Endothelial cell (in vitro differentiated cells): ENCODE measurements around the gene SLC1A5. TPM values are rescaled to one million over a fixed set of nuclear protein-coding genes. Genes with fewer than 3 reads are reported as not detected.

Experiments
- DNase-seq: peaks from one replicate; pipeline ENCODE4 v3.0.0; 2021; ENCODE audit warnings: low spot score
- H3K27ac Mint-ChIP-seq: one replicate; pipeline ENCODE4 v1.8.0; 2021; ENCODE audit warnings: mixed read lengths, inconsistent platforms; ENCODE audit not compliant: unreplicated experiment
- H3K27me3 Mint-ChIP-seq: one replicate; pipeline ENCODE4 v1.8.0; 2021; ENCODE audit warnings: mild to moderate bottlenecking, moderate library complexity, mixed read lengths, inconsistent platforms; ENCODE audit not compliant: unreplicated experiment
- H3K36me3 Mint-ChIP-seq: one replicate; pipeline ENCODE4 v1.8.0; 2021; ENCODE audit warnings: mild to moderate bottlenecking, low read depth, mixed read lengths, inconsistent platforms; ENCODE audit not compliant: unreplicated experiment
- H3K4me1 Mint-ChIP-seq: one replicate; pipeline ENCODE4 v1.8.0; 2021; ENCODE audit warnings: mild to moderate bottlenecking, mixed read lengths, inconsistent platforms; ENCODE audit not compliant: unreplicated experiment
- H3K4me3 Mint-ChIP-seq: one replicate; pipeline ENCODE4 v1.8.0; 2021; ENCODE audit warnings: mild to moderate bottlenecking, mixed read lengths, inconsistent platforms; ENCODE audit not compliant: unreplicated experiment
- H3K9me3 Mint-ChIP-seq: one replicate; pipeline ENCODE4 v1.8.0; 2021; ENCODE audit warnings: mixed read lengths, inconsistent platforms; ENCODE audit not compliant: unreplicated experiment
- CTCF ChIP-seq: fragments of 200-600 bp; sonication (generic); IDR thresholded peaks from one replicate; pipeline ENCODE4 v1.5.0; 2021; ENCODE audit warnings: antibody characterized with exemption; ENCODE audit not compliant: unreplicated experiment
- total RNA-seq: library from RNA; stranded (reverse); fragmentation: NEBNext Ultra II Directional; extraction: Animal tissue kit (Norgen Biotek cat#: 25700); gene quantifications from one replicate; pipeline ENCODE4 v1.2.1, GENCODE V29; 2021; ENCODE audit not compliant: unreplicated experiment

The SLC1A5 gene
- total RNA-seq, 1 donor from 2014 or later, result 62.6 TPM

DNA sequence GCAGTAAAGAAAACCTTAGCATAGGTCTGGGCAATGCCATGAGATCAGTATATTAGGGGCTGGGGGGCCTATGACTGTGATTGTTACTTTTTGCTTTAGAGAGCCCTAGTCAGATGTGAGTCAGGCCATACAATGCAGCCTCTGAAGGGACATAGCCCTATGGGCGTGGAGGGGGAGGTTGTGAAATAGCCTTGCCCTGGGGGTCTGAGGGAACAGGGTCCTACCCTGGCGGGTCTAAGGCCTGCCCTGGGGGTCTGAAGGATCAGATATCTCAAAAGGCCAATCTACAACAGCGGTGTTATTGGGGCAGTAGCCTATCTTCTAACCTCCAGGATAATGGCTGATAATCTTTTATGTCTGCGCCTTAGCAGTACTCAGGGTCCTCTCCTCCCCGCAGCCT is 13.8 kb upstream of the SLC1A5 start:
- H3K4me3 Mint-ChIP-seq, result no peak overlapping the region
- peaks cover 3% of the 10 kb centered on the region for H3K27me3 Mint-ChIP-seq
- no peaks in the 10 kb centered on the region for H3K4me1 Mint-ChIP-seq
- no peaks in the 10 kb centered on the region for H3K9me3 Mint-ChIP-seq
- TF ChIP-seq CTCF, result no peak
- no peak overlapping the region for H3K27ac Mint-ChIP-seq
- DNase-seq, result no peak
- H3K36me3 Mint-ChIP-seq, result no peaks in the 10 kb centered on the region

DNA sequence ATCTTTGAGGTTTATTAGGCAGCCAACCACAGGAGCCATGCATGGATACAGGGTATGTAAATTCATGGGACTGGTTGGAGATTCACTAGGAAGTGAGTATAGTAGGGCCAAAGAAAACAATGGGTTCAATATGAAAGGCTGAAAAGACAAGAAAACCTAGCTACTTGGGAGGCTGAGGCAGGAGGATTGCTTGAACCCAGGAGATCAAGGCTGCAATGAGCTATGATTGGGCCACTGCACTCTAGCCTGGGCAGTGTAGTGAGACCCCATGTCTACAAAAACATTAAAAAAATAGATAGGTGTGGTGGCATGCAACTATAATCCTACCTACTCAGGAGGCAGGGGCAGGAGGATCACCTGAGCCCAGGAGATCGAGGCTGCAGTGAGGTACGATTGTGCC is 10.3 kb upstream of the SLC1A5 start:
- no peak for TF ChIP-seq CTCF

DNA sequence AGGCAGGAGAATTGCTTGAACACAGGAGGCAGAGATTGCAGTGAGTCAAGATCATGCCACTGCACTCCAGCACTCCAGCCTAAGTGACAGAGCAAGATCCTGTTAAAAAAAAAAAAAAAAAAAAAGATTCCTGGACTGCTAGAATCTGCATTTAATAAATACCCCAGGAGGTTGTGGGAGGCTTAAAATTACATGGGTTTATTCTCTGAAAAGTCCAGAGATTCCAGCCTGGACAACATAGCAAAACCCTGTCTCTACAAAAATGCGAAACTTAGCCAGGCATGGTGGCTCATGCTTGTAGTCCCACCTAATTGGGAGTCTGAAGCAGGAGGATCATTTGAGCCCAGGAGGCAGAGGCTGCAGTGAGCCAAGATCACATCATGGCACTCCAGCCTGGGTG is 9.5 kb upstream of the SLC1A5 start:
- Mint-ChIP-seq H3K4me3 (no peak overlapping the region), H3K27ac (no peak overlapping the region), H3K4me1 (no peaks in the 10 kb centered on the region), H3K9me3 (no peaks in the 10 kb centered on the region), H3K27me3 (peaks cover 4% of the 10 kb centered on the region), H3K36me3 (no peaks in the 10 kb centered on the region)
- TF ChIP-seq CTCF, result no peak
- no peak for DNase-seq

More for the DNA sequence above, 10.3 kb upstream of the SLC1A5 start:
- no peak for DNase-seq
- Mint-ChIP-seq H3K9me3 (no peaks in the 10 kb centered on the region), H3K36me3 (no peaks in the 10 kb centered on the region), H3K4me1 (no peaks in the 10 kb centered on the region), H3K27me3 (no peaks in the 10 kb centered on the region), H3K27ac (no peak overlapping the region), H3K4me3 (no peak overlapping the region)

DNA sequence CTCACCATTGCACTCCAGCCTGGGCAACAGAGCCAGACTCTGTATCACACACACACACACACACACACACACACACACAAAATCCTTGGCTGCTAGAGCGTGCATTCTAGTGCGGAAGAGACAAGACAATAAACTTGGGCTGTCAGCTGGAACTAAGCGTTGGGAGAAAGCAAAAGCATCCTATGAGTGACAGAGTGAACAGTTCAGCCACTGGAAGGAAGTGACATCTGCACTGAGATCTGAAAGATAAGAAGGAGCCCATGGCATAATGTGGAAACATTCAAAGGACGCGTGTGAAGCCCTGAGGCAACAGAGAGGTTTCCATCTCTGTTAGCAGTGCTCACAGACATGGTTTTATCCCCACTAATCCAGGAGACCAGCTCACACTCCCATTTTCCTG is 3.5 kb upstream of the SLC1A5 start:
- Mint-ChIP-seq H3K36me3 (no peaks in the 10 kb centered on the region), H3K4me1 (peaks cover 7% of the 10 kb centered on the region), H3K27me3 (peaks cover 9% of the 10 kb centered on the region), H3K9me3 (no peaks in the 10 kb centered on the region), H3K4me3 (no peak overlapping the region), H3K27ac (no peak overlapping the region)
- no peak for TF ChIP-seq CTCF
- no peak for DNase-seq

GRCh38 chr19:46789371-46789770 is 977 bp upstream of the SLC1A5 start:
- TF ChIP-seq CTCF, result no peak
- Mint-ChIP-seq H3K4me1 (peaks cover 21% of the 10 kb centered on the region), H3K27ac (no peak overlapping the region), H3K27me3 (peaks cover 13% of the 10 kb centered on the region), H3K4me3 (peak overlapping the region; percentile 27), H3K36me3 (no peaks in the 10 kb centered on the region), H3K9me3 (no peaks in the 10 kb centered on the region)
- DNase-seq, result no peak
